GM23338 (cell line): ENCODE results near the gene NSUN4. TPM values are rescaled to one million over a fixed set of nuclear protein-coding genes. Genes with fewer than 3 reads are reported as not detected.

Experiments used
- ATAC-seq: fragments of 200-7000 bp; cut with Tn5 transposase; 3 replicates; pipeline ENCODE4 v1.9.1; 2020
- DNase-seq: peaks from one replicate; pipeline ENCODE4 v3.0.0-alpha.2; 2015; ENCODE audit warnings: low spot score
- H2AFZ ChIP-seq: fragments of 200-600 bp; sonication (generic); 2 replicates; pipeline ENCODE4 v1.8.0; 2016; ENCODE audit warnings: antibody characterized with exemption, mild to moderate bottlenecking, moderate library complexity
- H3F3A ChIP-seq: fragments of 200-600 bp; sonication (generic); replicated peaks from 2 replicates; pipeline ENCODE4 v1.8.0; 2017; ENCODE audit warnings: antibody characterized with exemption, mixed run types, low read depth
- H3K27ac ChIP-seq: fragments of 200-600 bp; sonication (generic); 2 replicates; pipeline ENCODE4 v1.6.1; 2016; ENCODE audit warnings: low read depth
- H3K27me3 ChIP-seq: fragments of 200-600 bp; sonication (generic); 2 replicates; pipeline ENCODE4 v1.8.0; 2016; ENCODE audit warnings: mild to moderate bottlenecking, mixed run types, moderate library complexity; ENCODE audit not compliant: insufficient read depth
- H3K36me3 ChIP-seq: fragments of 200-600 bp; sonication (generic); 2 replicates; pipeline ENCODE4 v1.8.0; 2016; ENCODE audit warnings: mild to moderate bottlenecking; ENCODE audit not compliant: insufficient read depth
- H3K4me1 ChIP-seq: fragments of 200-600 bp; sonication (generic); 2 replicates; pipeline ENCODE4 v1.8.0; 2016; ENCODE audit warnings: mild to moderate bottlenecking, moderate library complexity; ENCODE audit not compliant: insufficient read depth
- H3K4me2 ChIP-seq: fragments of 200-600 bp; sonication (generic); 2 replicates; pipeline ENCODE4 v1.7.1; 2017; ENCODE audit warnings: mixed run types
- H3K4me3 ChIP-seq: fragments of 200-600 bp; sonication (generic); 2 replicates; pipeline ENCODE4 v1.6.1; 2016; ENCODE audit warnings: mixed run types
- H3K79me2 ChIP-seq: fragments of 200-600 bp; sonication (generic); replicated peaks from 2 replicates; pipeline ENCODE4 v1.8.0; 2017; ENCODE audit warnings: mild to moderate bottlenecking; ENCODE audit not compliant: insufficient read depth
- H3K9me2 ChIP-seq: fragments of 200-600 bp; sonication (generic); 2 replicates; pipeline ENCODE4 v1.8.0; 2017; ENCODE audit not compliant: insufficient read depth
- H4K20me1 ChIP-seq: fragments of 200-600 bp; sonication (generic); replicated peaks from 2 replicates; pipeline ENCODE4 v1.8.0; 2017; ENCODE audit warnings: mild to moderate bottlenecking; ENCODE audit not compliant: insufficient read depth
- H3K27ac Mint-ChIP-seq: 2 replicates; pipeline ENCODE4 v1.8.0; 2020; ENCODE audit warnings: inconsistent platforms, mild to moderate bottlenecking, moderate library complexity, mixed read lengths
- H3K27me3 Mint-ChIP-seq: 3 replicates; pipeline ENCODE4 v1.8.0; 2022; ENCODE audit warnings: low read depth, mild to moderate bottlenecking, moderate library complexity, mixed read lengths, inconsistent platforms; ENCODE audit not compliant: insufficient read depth, poor library complexity
- H3K36me3 Mint-ChIP-seq: 3 replicates; pipeline ENCODE4 v1.8.0; 2021; ENCODE audit warnings: low read depth, mild to moderate bottlenecking, inconsistent platforms, moderate library complexity, mixed read lengths
- H3K4me1 Mint-ChIP-seq: 3 replicates; pipeline ENCODE4 v1.8.0; 2020; ENCODE audit warnings: mild to moderate bottlenecking, inconsistent platforms, mixed read lengths
- H3K4me3 Mint-ChIP-seq: 3 replicates; pipeline ENCODE4 v1.8.0; 2021; ENCODE audit warnings: moderate library complexity, mild to moderate bottlenecking, inconsistent platforms, mixed read lengths
- H3K9me3 Mint-ChIP-seq: 3 replicates; pipeline ENCODE4 v1.8.0; 2020; ENCODE audit warnings: moderate library complexity, mild to moderate bottlenecking, inconsistent platforms, mixed read lengths
- CREB1 ChIP-seq: fragments of 250-450 bp; sonication (Bioruptor Pico); IDR thresholded peaks from 2 replicates; pipeline ENCODE4 v1.5.0; 2020; ENCODE audit warnings: low read depth, mild to moderate bottlenecking, moderate library complexity
- CTCF ChIP-seq, 2 experiments: fragments of 200-600 bp in 1 of 2; sonication (generic) in 1 of 2; conservative IDR thresholded peaks; 2 replicates each; pipeline versions ENCODE4 v1.5.1 to v1.6.1; 2016 to 2017; ENCODE audit warnings: antibody characterized with exemption in 2 of 2, low read depth in 2 of 2, mild to moderate bottlenecking in 2 of 2, moderate library complexity in 1 of 2
- ETS1 ChIP-seq: IDR thresholded peaks from 2 replicates; pipeline ENCODE4 v1.6.1; 2016; ENCODE audit warnings: antibody characterized with exemption
- EZH2 ChIP-seq: fragments of 200-600 bp; sonication (generic); IDR thresholded peaks from one replicate; pipeline ENCODE4 v1.8.0; 2017; ENCODE audit warnings: antibody characterized with exemption, mild to moderate bottlenecking, low read depth; ENCODE audit not compliant: unreplicated experiment
- EZH2phosphoT487 ChIP-seq: fragments of 200-600 bp; sonication (generic); IDR thresholded peaks from one replicate; pipeline ENCODE4 v1.8.1; 2018; ENCODE audit warnings: antibody characterized with exemption; ENCODE audit not compliant: unreplicated experiment
- JUNB ChIP-seq: IDR thresholded peaks from one replicate; pipeline ENCODE4 v1.6.1; 2016; ENCODE audit warnings: antibody characterized with exemption; ENCODE audit not compliant: unreplicated experiment
- NANOG ChIP-seq: IDR thresholded peaks from 2 replicates; pipeline ENCODE4 v1.6.1; 2016; ENCODE audit warnings: antibody characterized with exemption, borderline replicate concordance
- POLR2AphosphoS5 ChIP-seq: IDR thresholded peaks from 2 replicates; pipeline ENCODE4 v1.6.1; 2016; ENCODE audit warnings: antibody characterized with exemption, low read depth
- REST ChIP-seq: IDR thresholded peaks from one replicate; pipeline ENCODE4 v1.6.1; 2018; ENCODE audit warnings: antibody characterized with exemption; ENCODE audit not compliant: unreplicated experiment
- STAT1 ChIP-seq: IDR thresholded peaks from one replicate; pipeline ENCODE4 v1.6.1; 2016; ENCODE audit warnings: antibody characterized with exemption; ENCODE audit not compliant: unreplicated experiment
- ZNF114 ChIP-seq: fragments of 250-450 bp; sonication (Bioruptor Pico); IDR thresholded peaks from 2 replicates; pipeline ENCODE4 v1.5.0; 2020; ENCODE audit warnings: mild to moderate bottlenecking, moderate library complexity
- ZNF331 ChIP-seq: fragments of 250-450 bp; sonication (Bioruptor Pico); IDR thresholded peaks from 2 replicates; pipeline ENCODE4 v1.5.0; 2020; ENCODE audit warnings: low read depth, mild to moderate bottlenecking, moderate library complexity
- polyA plus RNA-seq: library from polyadenylated mRNA; unstranded; fragments of >200 nt; fragmentation: Nextera tagmentation; extraction: Ambion mirVana; gene quantifications from 2 replicates; pipeline ENCODE4 v1.2.1, GENCODE V29; 2016
- total RNA-seq: library from RNA; depleted of rRNA; stranded (reverse); fragments of >200 nt; shearing (Covaris generic); gene quantifications from 2 replicates; pipeline ENCODE4 v1.2.3, GENCODE V29; 2014

NSUN4 gene
- total and polyA plus RNA-seq, 2 experiments from 2014 or later, result 8.9 to 11.6 TPM

GRCh38 chr1:46345281-46345680 is 4.7 kb downstream of the NSUN4 start (continued):
- TF ChIP-seq CTCF (conservative IDR thresholded peaks at IDR 0.05; ENCODE audit: low read depth in 2 of 2) (no peak), REST (no peak), CREB1 (CRISPR knock-in tag) (no peak), EZH2phosphoT487 (no peak), ETS1 (no peak), JUNB (no peak), EZH2 (no peak), NANOG (no peak)

GRCh38 chr1:46352363-46352762 is 11.8 kb downstream of the NSUN4 start:
- no peaks in the 10 kb centered on the region for H3K79me2 ChIP-seq
- 0 out of 2 replicates have a peak, but pooled peaks cover 3% of the 10 kb centered on the region for H3F3A ChIP-seq
- H3K36me3 ChIP-seq, result peaks cover 32% of the 10 kb centered on the region
- no peak overlapping the region for H2AFZ ChIP-seq
- H3K27ac ChIP-seq, result no peak overlapping the region
- H3K9me2 ChIP-seq, result no peaks in the 10 kb centered on the region
- Mint-ChIP-seq H3K27ac (no peak overlapping the region), H3K27me3 (peaks cover 2% of the 10 kb centered on the region), H3K36me3 (peaks cover 72% of the 10 kb centered on the region), H3K9me3 (no peaks in the 10 kb centered on the region), H3K4me1 (no peaks in the 10 kb centered on the region), H3K4me3 (no peak overlapping the region)
- H3K4me3 ChIP-seq, result no peak overlapping the region
- ATAC-seq (no peak), DNase-seq (no peak)
- H4K20me1 ChIP-seq, result peaks cover 7% of the 10 kb centered on the region; the same call in 1 of the 2 replicates
- H3K4me1 ChIP-seq, result no peaks in the 10 kb centered on the region
- no peaks in the 10 kb centered on the region for H3K27me3 ChIP-seq
- no peak overlapping the region for H3K4me2 ChIP-seq
- no peak for TF ChIP-seq EZH2
- TF ChIP-seq JUNB, result no peak
- TF ChIP-seq CTCF (conservative IDR thresholded peaks at IDR 0.05; ENCODE audit: low read depth in 2 of 2), result no peak
- no peak for TF ChIP-seq NANOG
- TF ChIP-seq POLR2AphosphoS5, result no peak
- no peak for TF ChIP-seq CREB1 (CRISPR knock-in tag)
- TF ChIP-seq REST, result no peak
- TF ChIP-seq ETS1, result no peak
- TF ChIP-seq STAT1, result no peak
- no peak for TF ChIP-seq ZNF331 (CRISPR knock-in tag)
- TF ChIP-seq ZNF114 (CRISPR knock-in tag), result no peak
